Testis (tissue), 3 donors: ENCODE results near the gene CTIF. TPM values are rescaled to one million over a fixed set of nuclear protein-coding genes. Genes with fewer than 3 reads are reported as not detected.

ENCODE experiments used
- DNase-seq: peaks from one replicate; pipeline ENCODE4 v3.0.0-alpha.2; 2019
- H3K27ac ChIP-seq, 2 donors: fragments of 200-600 bp; sonication (generic); one replicate each; pipeline ENCODE4 v1.5.1; 2019
- H3K27me3 ChIP-seq: fragments of 200-600 bp; sonication (generic); one replicate; pipeline ENCODE4 v1.5.1; 2019
- H3K36me3 ChIP-seq: fragments of 200-600 bp; sonication (generic); one replicate; pipeline ENCODE4 v1.5.1; 2017; ENCODE audit warnings: low read depth; ENCODE audit errors: missing control alignments
- H3K4me1 ChIP-seq: fragments of 200-600 bp; sonication (generic); one replicate; pipeline ENCODE4 v1.5.1; 2019
- H3K4me3 ChIP-seq, 2 donors: fragments of 200-600 bp; sonication (generic); one replicate each; pipeline ENCODE4 v1.5.1; 2017 to 2019
- H3K9me3 ChIP-seq: fragments of 200-600 bp; sonication (generic); one replicate; pipeline ENCODE4 v1.5.1; 2017
- POLR2A ChIP-seq: fragments of 450-650 bp; IDR thresholded peaks from one replicate; pipeline ENCODE4 v1.6.1; 2017; ENCODE audit warnings: antibody characterized with exemption, mild to moderate bottlenecking, moderate library complexity
- WGBS, 2 donors: methylation state at CpG; one replicate each; pipeline ENCODE4 v1.1.5; 2018; 5-methylcytosine and 5-hydroxymethylcytosine counted together
- intact Hi-C: fragments of 100-400 bp; cut with DNase I; formaldehyde crosslinking; loops from one replicate; pipeline ENCODE4 v1.15.1; 2023; ENCODE audit warnings: low total_unique reads
- polyA plus RNA-seq: library from polyadenylated mRNA; stranded (reverse); fragments of 350-450 nt; fragmentation: Illumina TruSeq; extraction: RNeasy Lipid Tissue Mini Kit (QIAGEN cat#74804); gene quantifications from one replicate; pipeline ENCODE4 v1.2.3, GENCODE V29; 2014; ENCODE audit warnings: low read depth, low replicate concordance; ENCODE audit not compliant: insufficient read depth
- total RNA-seq, 2 donors: library from RNA; depleted of rRNA; stranded (reverse); fragments of >200 nt; gene quantifications; one replicate each; pipeline ENCODE4 v1.2.3, GENCODE V29; 2016
- TF ChIP-seq, protein P1 (sequence below), 3 experiments: fragments of 450-650 bp in 2 of 3; fragments of 200-600 bp in 1 of 3; sonication (generic) in 1 of 3; IDR thresholded peaks; one replicate each; pipeline ENCODE4 v1.5.1; 2016 to 2019; ENCODE audit warnings: antibody characterized with exemption in 3 of 3, mild to moderate bottlenecking in 2 of 3, moderate library complexity in 1 of 3

The CTIF gene
- total and polyA plus RNA-seq, 3 donors from 2014 or later, result 33.8 to 41.5 (median 35.6) TPM

DNA sequence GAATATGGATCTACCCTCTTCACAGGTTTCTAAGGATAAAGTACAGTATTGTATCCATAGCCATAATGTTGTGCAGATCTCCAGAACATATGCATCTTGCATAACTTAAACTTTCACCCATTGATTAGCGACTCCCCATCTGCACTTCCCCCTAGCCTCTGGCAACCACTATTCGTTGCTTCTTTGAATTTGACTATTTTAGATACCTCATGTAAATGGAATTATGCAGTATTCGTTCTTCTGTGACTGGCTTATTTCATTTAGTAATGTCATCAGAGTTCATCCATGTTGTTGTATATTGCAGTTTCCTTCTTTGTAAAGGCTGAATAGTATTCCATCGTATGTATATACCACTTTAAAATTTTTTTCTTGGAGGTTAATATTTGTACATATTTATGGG is 283.0 kb downstream of the CTIF start:
- 59 to 72% methylated on average over 4 of the region's 4 CpGs for WGBS, 2 donors
- H3K9me3 ChIP-seq, result no peaks in the 10 kb centered on the region
- no peak overlapping the region for H3K4me3 ChIP-seq
- H3K27me3 ChIP-seq, result no peaks in the 10 kb centered on the region
- H3K36me3 ChIP-seq, result no peaks in the 10 kb centered on the region
- DNase-seq, result no peak
- peaks cover 8% of the 10 kb centered on the region for H3K4me1 ChIP-seq
- H3K27ac ChIP-seq, result no peak overlapping the region
- TF ChIP-seq POLR2A, result no peak
- TF ChIP-seq, protein P1, sequence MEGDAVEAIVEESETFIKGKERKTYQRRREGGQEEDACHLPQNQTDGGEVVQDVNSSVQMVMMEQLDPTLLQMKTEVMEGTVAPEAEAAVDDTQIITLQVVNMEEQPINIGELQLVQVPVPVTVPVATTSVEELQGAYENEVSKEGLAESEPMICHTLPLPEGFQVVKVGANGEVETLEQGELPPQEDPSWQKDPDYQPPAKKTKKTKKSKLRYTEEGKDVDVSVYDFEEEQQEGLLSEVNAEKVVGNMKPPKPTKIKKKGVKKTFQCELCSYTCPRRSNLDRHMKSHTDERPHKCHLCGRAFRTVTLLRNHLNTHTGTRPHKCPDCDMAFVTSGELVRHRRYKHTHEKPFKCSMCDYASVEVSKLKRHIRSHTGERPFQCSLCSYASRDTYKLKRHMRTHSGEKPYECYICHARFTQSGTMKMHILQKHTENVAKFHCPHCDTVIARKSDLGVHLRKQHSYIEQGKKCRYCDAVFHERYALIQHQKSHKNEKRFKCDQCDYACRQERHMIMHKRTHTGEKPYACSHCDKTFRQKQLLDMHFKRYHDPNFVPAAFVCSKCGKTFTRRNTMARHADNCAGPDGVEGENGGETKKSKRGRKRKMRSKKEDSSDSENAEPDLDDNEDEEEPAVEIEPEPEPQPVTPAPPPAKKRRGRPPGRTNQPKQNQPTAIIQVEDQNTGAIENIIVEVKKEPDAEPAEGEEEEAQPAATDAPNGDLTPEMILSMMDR (IDR thresholded peaks at IDR 0.05), result no peak
- intact Hi-C loops, result no loop called here

DNA sequence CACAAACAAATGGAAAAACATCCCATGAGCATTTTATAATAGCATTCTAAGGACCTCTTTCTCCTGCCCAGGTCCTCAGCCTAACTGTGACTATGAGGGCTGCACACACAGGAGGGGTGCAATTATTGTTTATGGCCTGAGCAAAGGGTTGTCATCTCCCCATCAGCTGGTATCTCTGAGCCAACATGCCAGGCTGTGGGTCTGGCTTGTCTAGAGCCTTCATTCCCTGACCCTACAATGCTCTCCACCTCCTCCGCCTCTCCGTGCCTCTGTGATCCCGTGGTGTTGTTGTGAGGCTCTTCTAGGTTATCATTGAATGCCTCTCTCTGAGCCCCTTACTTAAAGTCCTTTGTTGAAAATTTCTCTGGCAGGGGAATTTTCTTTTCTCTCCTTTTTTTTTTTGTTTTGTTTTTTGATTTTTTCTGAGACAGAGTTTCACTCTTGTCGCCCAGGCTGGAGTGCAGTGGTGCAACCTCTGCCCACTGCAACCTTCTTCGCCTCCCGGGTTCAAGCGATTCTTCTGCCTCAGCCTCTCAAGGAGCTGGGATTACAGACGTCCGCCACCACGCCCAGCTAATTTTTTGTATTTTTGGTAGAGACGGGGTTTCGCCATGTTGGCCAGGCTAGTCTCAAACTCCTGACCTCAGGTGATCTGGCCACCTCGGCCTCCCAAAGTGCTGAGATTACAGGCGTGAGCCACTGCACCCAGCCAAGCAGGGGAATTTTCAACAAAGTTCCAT is 285.6 kb downstream of the CTIF start:
- no peak for TF ChIP-seq POLR2A
- TF ChIP-seq, protein P1 (IDR thresholded peaks at IDR 0.05), result no peak
- Histone ChIP-seq H3K27ac (no peak overlapping the region), H3K9me3 (no peaks in the 10 kb centered on the region), H3K36me3 (no peaks in the 10 kb centered on the region), H3K27me3 (no peaks in the 10 kb centered on the region), H3K4me1 (peaks cover 33% of the 10 kb centered on the region), H3K4me3 (no peak overlapping the region)
- intact Hi-C loops, result no loop called here
- no peak for DNase-seq
- 94 to 95% methylated on average over 14 of the region's 14 CpGs for WGBS, 2 donors

DNA sequence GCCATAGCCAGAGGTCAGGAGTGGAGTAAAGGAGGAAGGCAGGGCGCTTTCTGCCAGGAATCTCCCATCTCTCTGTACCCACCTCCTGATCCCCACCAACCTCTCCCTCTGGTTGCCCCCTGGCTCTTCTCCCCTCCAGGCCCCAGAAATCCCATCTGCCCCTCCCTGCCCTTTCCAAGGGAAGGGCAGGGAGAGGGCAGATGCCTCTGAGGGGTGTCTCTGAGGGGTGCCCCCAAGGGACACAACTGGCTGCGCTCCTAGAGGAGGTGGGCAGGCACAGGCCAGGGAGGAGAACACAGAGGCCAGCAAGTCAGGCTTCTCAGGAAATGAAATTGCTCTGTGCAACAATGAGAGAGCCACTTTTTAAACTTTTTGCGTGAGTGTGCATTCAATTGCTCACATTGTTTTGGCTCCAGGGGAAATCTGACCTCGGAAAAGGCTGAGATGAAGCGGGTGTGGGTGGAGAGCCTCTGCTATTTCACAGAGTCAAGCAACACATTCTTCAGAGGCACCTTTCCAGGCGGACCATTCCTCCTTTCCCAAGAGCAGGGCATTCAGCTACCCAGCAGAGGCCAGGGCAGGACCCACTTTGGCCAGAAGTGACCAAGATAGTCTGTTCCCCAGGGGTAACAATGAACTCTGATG is 286.4 kb downstream of the CTIF start:
- TF ChIP-seq POLR2A, result no peak
- TF ChIP-seq, protein P1 (IDR thresholded peaks at IDR 0.05), result no peak
- intact Hi-C loops, result no loop called here
- Histone ChIP-seq H3K27me3 (no peaks in the 10 kb centered on the region), H3K4me1 (peaks cover 33% of the 10 kb centered on the region), H3K4me3 (no peak overlapping the region), H3K36me3 (no peaks in the 10 kb centered on the region), H3K27ac (no peak overlapping the region), H3K9me3 (no peaks in the 10 kb centered on the region)
- DNase-seq, result no peak
- WGBS, 2 donors, result 40 to 47% methylated on average over 6 of the region's 6 CpGs

DNA sequence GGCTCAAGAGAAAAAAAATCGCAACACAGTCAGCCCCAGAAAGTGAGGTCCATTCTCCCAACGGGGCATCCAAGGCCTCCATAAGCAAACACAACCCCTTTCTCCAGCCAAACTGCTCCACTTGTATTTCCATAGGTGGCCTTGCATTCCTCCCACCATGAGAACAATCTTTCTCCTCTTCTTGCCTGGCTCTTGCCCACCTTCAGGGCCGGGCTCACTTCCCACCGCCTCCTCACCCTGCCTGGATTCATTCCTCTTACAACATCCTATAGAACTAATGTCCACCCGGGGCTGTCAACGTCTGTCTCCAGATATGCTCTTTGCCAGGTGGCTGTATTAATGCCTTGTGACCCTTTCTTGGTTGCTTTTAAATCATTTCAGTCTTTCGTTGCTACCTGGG is 287.4 kb downstream of the CTIF start:
- H3K27ac ChIP-seq, result no peak overlapping the region
- WGBS, 2 donors, result 84 to 91% methylated on average over 7 of the region's 7 CpGs
- peaks cover 33% of the 10 kb centered on the region for H3K4me1 ChIP-seq

More for the DNA sequence above, 287.4 kb downstream of the CTIF start:
- Histone ChIP-seq H3K36me3 (no peaks in the 10 kb centered on the region), H3K9me3 (no peaks in the 10 kb centered on the region), H3K27me3 (no peaks in the 10 kb centered on the region), H3K4me3 (no peak overlapping the region)
- no peak for TF ChIP-seq POLR2A
- TF ChIP-seq, protein P1 (IDR thresholded peaks at IDR 0.05), result no peak
- intact Hi-C loops, result no loop called here
- DNase-seq, result no peak
